ENCODE measurements around the gene ROBO1.

Gene ROBO1

GRCh38 chr3:78666470-78666800 lies 1101.4 kb downstream of the ROBO1 start:
- no peak for TF ChIP-seq CTCF (conservative IDR thresholded peaks at IDR 0.05; ENCODE audit: low read depth)
- POLR2A ChIA-PET (ENCODE audit: low non-redundant PET), result no interaction called here
- peak; percentile 32 for DNase-seq (ENCODE audit: low spot score)
- CTCF ChIA-PET, result interaction anchor here (0.9 kb wide), 1 partner anchor 322 kb away, joined by 3 read pairs; no protein-coding TSS in a partner anchor
- no peak overlapping the region for H3K27ac ChIP-seq

- CTCF ChIA-PET, result interaction anchor here (0.6 to 0.9 kb wide), 2 partner anchors 323 to 983 kb away, joined by 3 read pairs; no protein-coding TSS in a partner anchor
- no peak overlapping the region for H3K27ac ChIP-seq
- POLR2A ChIA-PET (ENCODE audit: low non-redundant PET), result no interaction called here
- no peak for DNase-seq (ENCODE audit: low spot score)
- no peak for TF ChIP-seq CTCF (conservative IDR thresholded peaks at IDR 0.05; ENCODE audit: low read depth)
These were observed 1101.9 kb downstream of the ROBO1 start for GRCh38 chr3:78665776-78666469.

GRCh38 chr3:78665101-78665500 lies 1102.7 kb downstream of the ROBO1 start:
- DNase-seq (ENCODE audit: low spot score), result no peak
- TF ChIP-seq CTCF (conservative IDR thresholded peaks at IDR 0.05; ENCODE audit: low read depth), result no peak
- CTCF ChIA-PET, result no interaction called here
- no peak overlapping the region for H3K27ac ChIP-seq
- POLR2A ChIA-PET (ENCODE audit: low non-redundant PET), result no interaction called here

GRCh38 chr3:78660957-78661356 lies 1106.8 kb downstream of the ROBO1 start:
- no peak overlapping the region for H3K27ac ChIP-seq
- ChIA-PET CTCF (interaction anchor here (1.3 kb wide), 1 partner anchor 372 kb away, joined by 3 read pairs; no protein-coding TSS in a partner anchor), POLR2A (ENCODE audit: low non-redundant PET) (no interaction called here)
- no peak for DNase-seq (ENCODE audit: low spot score)
- TF ChIP-seq CTCF (conservative IDR thresholded peaks at IDR 0.05; ENCODE audit: low read depth), result no peak

- no peak overlapping the region for H3K27ac ChIP-seq
- ChIA-PET POLR2A (ENCODE audit: low non-redundant PET) (no interaction called here), CTCF (interaction anchor here (0.7 to 0.8 kb wide), 2 partner anchors 319 to 372 kb away, joined by 3 to 4 read pairs; no protein-coding TSS in a partner anchor)
- peak; percentile 5 for DNase-seq (ENCODE audit: low spot score)
- peak; percentile 56; the same call in 1 of the 2 replicates for TF ChIP-seq CTCF (conservative IDR thresholded peaks at IDR 0.05; ENCODE audit: low read depth)
These were observed 1108.3 kb downstream of the ROBO1 start for GRCh38 chr3:78659386-78659987.

GRCh38 chr3:78647726-78648125 lies 1120.1 kb downstream of the ROBO1 start:
- DNase-seq (ENCODE audit: low spot score), result no peak
- ChIA-PET CTCF (no interaction called here), POLR2A (ENCODE audit: low non-redundant PET) (no interaction called here)

More at GRCh38 chr3:78647726-78648125, 1120.1 kb downstream of the ROBO1 start:
- TF ChIP-seq CTCF (conservative IDR thresholded peaks at IDR 0.05; ENCODE audit: low read depth), result no peak
- H3K27ac ChIP-seq, result no peak overlapping the region

Measured in RWPE1 (cell line).